ENCODE data around the gene PDE4B.
"Not testable (repeated sequence)": the region's sequence is repeated elsewhere in the genome, so short reads cannot be mapped to it uniquely, and the experiment has no call there.

The PDE4B gene

DNA sequence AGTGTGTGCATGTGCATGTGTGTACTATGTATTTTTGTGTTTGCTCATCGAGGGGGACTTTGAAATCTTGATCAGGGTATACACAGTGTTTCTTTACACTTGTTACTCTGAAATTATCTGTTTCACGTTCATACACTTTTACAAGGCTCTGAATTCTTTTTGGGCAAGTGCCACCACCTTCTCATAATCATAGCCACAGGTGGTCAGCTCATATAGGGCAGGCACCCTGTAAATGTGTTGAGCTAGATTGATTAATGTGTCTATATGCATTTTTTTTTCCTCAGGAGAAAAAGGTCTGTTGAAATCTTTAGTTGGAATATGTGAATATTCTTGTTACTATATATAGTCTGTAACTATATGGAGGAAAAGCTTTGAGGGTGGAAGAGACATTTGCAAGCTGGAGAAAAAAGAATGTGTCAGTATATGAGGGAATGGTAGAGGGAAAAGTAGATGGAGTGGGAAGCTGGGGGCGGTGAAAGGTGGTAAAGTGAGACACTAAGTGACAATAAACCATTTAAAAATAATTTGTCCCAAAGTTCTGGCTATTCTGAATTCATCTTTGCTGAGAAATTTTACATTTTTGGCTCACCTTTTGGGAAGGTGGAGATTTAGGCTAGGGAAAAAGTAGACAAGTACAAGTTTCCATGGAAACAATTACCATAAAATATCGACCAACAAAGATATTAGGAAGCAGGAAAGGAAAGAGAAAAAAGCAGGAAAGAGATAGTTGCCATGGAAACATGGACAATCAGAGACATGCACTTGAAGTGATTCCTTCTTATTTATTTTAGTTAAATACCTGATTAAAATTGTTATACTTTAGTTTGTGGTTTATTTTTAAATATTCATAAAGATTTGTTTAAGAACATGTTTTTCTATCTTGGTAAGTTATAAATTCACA, 277.5 kb downstream of the PDE4B start:
- DNase-seq = no peak

DNA sequence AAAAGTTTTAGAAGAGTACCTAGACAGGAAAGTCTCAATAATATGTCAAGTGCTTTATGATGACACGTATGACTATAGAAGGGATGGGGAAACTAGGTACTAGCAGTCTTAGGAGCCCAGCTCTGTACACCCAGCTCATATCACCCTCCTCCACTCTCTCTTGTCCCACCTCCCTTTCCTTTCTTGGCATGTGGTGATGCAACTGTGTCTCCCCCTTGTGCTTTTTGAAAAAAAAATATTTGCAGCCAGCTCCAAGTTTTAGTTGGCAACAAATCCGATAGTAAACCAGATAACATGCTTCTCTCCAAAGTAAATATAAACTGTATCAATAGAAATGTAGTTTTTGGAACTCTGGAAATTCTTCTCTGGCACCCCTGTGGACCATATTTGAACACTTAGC, 280.7 kb downstream of the PDE4B start:
- no peak for DNase-seq

DNA sequence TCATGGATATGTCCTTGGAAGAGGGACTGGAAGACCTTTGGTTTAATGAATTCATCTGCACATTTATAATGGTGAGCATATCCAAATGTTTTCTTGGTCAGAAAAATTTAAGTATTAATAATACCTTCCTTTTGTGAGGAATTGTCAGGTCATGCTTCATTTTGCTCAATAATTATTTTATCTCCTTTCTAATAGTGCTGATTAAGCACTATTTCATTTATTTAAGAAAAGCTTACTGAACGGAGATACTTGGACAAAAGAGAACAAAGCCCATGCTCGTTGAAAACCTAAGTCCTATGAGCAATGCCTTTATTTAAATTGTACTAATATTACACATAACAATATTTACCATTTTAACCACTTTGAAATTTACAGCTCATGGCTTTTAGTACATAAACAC, 281.5 kb downstream of the PDE4B start:
- no peak for DNase-seq

DNA sequence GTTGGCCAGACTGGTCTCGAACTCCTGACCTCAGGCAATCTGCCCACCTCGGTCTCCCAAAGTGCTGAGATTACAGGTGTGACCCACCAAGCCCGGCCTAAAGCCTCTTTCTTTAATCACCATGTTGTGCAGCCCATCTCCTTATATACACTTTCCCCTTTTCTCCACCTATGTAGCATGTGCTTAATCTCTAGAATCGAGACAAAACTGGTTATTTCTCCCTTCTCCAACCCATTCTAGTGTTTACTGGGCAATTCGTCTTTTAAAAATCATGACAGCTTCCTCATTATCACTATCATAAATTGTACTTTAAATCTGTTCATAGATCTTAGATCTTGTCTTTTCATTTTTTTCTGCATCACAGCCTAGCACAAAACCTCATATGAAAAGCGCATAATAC, 285.7 kb downstream of the PDE4B start:
- no peak for DNase-seq

DNA sequence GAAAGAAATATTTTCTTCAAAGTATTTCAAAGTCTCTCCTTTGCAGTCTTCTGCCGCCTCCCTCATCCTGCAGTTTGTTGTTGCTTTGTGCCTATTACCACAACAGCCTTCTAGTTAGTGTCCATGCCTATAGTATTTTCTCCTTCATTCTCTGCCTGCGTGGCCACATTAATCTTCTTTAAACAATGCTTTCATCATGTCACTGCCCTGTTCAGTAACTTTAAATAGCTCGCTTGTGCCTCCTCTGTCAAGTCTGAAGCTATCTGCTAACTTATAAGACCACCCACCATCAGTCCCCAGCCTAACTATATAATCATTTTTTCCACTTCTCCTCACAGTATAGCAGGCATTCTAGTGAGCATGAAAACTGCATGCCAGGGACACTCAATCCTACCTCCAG, 290.3 kb downstream of the PDE4B start:
- no peak for DNase-seq

DNA sequence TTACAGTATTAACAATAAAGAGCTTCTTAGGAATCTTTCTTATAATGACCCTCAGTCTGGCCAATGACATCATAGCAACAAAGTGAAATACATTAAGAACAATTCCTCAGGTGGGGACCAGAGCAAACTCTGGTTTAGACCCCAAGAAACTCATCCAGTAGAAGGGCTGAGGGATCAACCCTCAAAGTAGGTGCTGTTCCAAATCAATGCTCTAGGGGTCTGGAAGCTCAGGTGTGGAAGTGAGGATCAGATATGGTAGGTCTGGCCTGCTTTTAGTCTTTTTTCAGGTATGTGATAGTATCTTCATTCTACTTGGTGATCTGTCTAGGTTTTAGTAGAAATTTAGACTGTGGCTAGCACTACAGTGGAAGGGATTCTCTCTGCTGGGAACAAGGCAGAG, 291.7 kb downstream of the PDE4B start:
- no peak for DNase-seq

DNA sequence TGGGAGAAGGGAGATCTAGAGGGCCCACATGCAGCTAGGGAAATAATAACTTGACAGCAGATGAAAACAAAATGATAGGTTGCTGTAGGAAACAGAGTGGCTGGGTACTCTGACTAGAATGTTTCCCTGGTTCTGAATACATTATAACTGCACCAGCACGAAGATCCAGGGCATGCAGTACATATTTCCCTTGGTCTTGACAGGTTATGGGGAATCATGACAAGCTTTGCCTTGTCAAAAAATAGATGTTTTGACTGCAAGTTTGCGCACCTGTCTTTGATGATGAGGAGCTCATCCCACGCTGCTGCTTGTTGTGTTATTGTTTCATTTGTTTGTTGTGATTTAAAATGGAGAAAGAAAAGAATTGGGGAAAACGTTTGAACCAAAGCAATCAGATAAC, 292.9 kb downstream of the PDE4B start:
- DNase-seq = no peak

DNA sequence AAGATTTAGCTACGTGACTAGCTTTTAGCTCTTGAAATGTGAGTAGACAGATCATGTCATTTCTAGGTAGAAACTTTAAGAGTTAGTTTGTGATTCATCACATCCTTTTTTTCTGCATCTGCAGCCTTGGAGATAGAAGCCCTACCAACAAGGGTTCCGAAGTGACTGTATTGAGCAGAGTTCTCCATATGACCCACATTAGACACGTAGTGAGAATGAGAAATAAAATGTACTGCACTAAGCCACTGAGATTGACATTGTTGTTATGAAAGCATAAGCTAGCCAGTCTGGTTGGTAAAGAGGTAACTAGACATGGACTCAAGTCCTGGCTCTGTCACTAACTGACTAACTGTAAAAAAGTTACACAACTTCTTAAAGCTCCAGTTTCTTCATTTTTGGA, 296.1 kb downstream of the PDE4B start:
- DNase-seq = no peak

DNA sequence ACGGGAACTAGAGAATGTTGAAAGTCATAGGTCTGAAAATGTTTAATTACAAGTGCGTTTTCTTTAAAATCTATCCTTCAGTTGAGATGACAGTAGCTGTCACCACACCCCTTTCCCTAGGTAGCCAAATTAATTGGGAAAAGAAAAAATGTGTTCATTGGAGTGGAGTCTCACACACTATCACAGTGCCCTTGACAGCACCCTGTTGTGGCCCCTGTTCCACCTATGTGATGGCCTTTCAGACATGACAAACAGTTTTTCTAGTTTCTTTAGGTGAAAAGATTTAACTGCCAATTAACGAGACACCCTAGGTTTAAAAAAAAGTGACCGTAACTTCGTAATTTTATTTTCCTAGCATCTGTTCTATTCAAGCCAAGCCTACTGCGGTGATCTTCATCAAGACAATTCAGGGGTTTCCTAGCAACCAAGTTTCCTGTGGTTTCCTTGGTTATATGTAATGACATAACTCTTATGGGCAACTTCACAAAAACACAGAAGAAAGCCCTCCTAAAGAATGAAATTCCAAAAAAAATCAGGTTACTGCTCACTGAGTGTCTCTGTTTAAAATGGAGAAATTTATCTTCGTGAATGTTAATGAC, 298.3 kb downstream of the PDE4B start:
- DNase-seq = no peak

DNA sequence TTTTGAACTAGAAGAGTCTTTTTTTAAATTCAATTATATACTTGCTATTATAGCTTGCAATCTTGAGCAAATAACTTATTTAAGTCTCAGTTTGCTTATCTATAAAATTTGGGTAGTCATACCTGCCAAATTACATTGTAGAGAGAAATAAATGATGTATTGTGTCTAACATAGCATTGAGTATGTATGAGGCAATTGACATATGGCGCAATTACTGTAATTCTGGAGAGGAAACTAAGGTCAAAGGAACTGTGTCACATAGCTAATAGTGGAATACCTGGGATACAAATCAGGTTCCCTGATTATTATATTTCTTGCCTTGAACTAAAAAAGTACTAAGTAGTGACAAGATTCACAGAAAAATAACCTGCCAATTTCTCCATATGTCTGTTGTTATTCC, 302.5 kb downstream of the PDE4B start:
- DNase-seq = no peak

DNA sequence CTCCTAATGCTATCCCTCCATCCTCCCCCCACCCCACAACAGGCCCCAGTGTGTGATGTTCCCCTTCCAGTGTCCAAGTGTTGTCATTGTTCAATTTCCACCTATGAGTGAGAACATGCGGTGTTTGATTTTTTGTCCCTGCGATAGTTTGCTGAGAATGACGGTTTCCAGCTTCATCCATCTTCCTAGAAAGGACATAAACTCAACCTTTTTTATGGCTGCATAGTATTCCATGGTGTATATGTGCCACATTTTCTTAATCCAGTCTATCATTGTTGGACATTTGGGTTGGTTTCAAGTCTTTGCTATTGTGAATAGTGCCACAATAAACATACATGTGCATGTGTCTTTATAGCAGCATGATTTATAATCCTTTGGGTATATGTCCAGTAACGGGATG, 308.3 kb downstream of the PDE4B start:
- DNase-seq = not testable (repeated sequence)

DNA sequence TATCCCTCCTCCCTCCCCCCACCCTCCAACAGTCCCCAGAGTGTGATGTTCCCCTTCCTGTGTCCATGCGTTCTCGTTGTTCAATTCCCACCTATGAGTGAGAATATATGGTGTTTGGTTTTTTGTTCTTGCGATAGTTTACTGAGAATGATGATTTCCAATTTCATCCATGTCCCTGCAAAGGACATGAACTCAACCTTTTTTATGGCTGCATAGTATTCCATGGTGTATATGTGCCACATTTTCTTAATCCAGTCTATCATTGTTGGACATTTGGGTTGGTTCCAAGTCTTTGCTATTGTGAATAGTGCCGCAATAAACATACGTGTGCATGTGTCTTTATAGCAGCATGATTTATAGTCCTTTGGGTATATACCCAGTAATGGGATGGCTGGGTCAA, 311.4 kb downstream of the PDE4B start:
- not testable (repeated sequence) for DNase-seq

DNA sequence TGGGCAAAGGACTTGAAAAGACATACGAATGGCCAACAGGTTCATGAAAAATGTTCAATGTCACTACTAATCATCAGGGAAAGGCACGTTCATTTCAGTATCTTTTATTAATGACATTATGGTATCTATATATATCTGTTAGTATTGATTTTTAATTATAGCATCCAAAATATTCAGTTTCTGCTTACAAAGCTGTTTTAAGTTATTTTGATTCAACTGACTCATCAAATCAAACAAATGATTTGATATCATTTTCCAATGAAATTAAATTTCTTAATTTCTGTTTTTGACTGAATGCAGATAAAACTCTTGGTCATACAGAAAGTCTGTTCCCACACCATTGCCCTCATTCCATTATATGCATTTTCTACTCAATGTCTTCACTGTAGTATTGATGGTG, 315.9 kb downstream of the PDE4B start:
- no peak for DNase-seq

DNA sequence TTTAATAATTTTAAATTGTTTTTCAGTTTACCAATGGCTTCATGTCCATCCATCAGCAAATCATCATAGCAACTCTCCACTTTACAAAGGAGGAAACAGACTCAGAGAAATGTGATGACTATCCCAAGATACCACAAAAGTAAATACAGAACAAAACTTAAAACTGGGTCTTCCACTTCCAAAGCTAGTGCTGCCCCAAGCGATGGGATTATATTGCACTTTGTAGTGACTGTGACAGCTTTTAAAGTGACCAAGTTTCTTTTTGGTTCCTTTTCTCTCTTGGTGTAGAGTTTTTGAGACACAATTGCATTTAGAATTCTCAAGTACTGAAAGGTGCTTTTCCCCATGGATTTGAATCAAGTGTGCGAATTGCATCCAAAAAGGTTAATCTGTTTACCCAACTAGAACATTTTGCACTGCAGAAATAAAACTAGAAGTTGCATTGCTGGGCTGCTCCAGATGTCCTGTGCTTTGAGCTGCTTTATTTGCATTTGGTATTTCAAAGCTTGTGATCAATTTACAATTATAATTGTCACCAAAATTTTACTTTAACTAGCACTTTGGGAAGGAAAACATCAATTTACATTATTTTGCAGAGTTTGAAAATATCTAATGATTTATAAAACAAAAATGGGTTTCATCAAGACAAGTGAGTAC, 320.2 kb downstream of the PDE4B start:
- DNase-seq = no peak

DNA sequence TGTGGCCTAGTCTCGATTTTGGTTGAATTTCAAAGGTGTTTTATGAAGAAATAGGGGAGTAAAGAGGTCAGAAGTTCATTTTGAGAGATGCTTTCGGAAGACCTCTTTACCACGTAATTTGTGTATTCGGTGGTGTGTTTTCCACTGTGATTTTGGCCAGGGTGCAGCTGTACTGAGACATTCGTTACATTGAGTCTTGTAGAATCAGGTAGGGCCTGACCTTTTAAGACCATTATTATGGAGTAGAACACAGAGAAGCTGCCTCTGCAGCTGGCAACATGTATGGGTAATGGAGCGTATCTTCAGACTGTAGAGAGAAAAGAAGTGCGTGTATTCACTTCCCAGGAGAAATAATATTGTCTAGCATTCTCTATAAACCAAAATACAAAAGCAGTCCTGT, 326.5 kb downstream of the PDE4B start:
- no peak for DNase-seq

DNA sequence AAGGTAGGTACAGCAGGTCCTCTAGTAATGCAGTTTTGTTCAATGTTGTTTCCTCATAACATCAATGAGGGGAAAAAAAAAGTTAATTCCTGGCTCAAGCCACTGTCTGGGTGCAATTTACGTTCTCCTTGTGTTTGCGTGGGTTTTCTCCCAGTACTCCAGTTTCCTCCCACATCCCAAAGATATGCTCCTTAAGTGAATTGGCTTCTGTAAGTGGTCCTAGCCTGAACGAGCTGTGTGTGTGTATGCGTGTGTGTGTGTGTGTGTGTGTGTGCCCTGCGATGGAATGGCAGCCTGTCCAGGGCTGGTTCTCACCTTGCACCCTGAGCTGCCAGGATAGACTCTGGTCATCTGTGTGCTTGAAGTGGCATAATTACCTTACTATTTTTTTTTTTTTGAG, 332.0 kb downstream of the PDE4B start:
- DNase-seq = no peak

DNA sequence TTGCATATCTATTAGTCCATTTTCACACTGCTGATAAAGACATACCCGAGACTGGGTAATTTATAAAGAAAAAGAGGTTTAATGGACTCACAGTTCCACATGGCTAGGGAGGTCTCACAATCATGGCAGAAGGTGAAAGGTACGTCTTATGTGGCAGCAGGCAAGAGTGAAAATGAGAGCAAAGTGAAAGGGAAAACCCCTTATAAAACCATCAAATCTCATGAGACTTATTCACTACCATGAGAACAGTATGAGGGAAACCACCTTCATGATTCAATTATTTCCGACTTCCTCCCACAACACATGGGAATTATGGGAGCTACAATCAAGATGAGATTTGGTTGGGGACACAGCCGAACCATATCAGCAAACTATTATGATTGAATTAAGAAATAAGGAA, 335.9 kb downstream of the PDE4B start:
- DNase-seq = not testable (repeated sequence)

DNA sequence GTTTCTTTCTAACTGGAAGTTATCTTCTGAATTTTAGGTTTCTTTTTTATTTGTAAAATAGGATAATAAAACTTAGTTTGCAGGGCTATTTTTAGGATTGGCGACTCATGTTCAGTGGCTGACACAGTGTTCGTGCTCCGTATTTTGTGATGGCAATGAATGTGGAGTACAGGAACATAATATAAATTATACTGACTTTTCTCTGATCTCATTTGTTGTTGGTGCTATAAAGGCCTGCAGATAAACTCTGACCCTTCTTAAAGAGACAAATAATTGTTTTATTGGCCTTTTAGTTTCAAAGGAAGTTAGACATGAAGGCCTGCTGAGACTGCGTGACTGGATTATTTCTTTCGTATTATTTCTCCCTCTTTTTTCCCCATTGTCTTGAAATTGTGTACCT, 339.6 kb downstream of the PDE4B start:
- DNase-seq = no peak

DNA sequence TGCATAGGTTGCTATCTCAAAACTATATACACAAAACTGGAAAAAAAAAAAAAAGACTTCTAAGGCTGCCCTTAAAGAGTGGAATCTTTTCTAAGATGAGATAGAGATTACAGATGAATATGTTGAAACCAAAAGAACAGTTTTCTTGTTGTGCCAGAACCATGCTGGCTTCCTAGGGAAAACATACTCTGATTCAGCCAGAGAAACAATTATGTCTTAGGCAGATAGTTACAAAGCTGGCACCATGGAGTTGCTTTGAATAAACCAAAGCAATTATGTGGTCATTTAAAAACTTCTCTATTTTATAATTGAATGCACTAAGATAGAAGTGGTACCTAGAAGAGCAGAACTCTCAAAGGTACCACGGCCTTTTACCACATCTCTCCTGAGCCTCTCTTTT, 341.3 kb downstream of the PDE4B start:
- DNase-seq = no peak

DNA sequence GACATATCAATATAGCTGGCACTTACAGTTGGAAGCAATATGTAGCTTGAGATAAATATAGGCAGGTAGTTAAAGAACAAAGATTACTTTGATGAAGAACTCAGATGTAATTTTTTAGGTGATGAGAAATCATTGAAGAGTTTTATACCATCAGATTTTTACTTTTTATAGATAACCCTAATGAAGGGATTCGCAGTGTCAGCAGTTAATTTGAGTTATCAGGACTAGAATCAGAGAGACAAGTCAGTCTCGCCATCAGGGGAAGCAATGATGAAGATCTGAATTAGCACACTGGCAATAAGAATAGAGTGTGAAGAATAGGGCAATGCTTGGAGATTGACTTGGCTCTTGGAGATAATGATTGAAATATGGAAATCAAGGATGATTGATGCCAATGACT, 342.5 kb downstream of the PDE4B start:
- DNase-seq = no peak

DNA sequence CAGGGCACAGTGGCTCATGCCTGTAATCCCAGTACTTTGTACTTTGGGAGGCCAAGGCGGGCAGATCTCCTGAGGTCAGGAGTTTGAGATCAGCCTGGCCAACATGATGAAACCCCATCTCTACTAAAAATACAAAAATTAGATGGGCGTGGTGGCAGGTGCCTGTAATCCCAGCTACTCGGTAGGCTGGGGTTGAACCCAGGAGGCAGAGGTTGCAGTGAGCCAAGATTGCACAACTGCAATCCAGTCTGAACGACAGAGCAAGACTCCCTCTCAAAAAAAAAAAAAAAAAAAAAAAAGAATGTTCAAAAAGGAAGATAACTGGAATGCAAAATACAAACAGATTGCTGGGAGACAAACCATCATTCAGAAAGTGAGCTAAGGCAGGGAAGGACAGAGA, 343.7 kb downstream of the PDE4B start:
- DNase-seq = not testable (repeated sequence)

DNA sequence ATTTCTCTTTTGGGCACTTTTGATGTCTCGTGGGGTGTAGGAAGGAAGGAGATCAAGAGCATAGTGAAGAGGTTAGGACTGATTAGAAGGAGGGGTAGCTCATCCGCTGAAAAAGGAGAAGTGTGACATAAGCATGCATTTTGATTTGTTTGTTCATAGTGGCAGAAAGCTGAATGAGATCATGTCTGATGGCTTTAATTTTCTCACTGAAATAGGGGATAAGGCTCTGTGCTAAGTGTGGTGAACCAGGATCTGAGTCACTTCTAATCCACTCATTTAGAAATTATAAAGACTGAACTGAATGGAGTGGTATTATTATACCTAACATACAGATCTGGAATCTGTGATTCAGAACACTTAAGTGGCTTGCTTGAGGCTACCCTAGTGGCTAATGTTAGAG, 344.5 kb downstream of the PDE4B start:
- no peak for DNase-seq

DNA sequence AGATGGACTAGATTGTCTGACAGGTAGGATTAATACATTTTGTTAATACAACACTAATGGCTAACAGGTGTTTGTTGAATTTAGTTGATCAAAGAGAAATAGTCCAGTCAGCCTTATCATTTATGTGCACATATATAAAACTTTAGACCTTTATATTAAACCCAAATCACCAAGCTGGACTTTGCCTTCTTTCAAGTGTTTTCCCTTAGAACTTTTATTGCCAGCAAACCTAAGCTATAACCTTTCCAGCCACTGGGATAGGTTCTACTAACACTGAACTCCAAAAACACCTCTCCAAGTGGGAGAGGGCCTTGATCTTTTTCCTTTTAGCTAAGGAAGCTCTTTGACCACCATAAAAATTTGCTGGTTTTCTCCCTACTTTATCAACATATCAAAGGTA, 345.9 kb downstream of the PDE4B start:
- no peak for DNase-seq

DNA sequence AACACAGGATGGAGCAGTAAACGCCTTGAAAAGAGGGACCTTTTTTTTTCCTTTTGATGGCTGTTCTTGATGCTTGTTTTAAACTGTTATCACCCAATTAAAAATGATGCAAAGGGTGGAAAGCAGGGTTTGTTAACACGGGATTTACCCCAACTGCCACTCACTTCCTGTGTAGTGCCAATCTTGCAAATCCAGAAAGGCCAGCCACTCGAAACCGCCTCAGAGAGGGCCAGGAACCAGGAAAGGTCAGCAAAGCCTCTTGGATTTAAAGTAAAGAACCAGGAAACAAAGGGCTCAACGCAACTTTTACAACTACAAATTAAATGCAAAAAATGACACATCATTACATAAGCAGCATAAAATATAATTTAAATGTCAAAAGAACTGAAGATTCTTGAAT, 347.4 kb downstream of the PDE4B start:
- DNase-seq = no peak
